GM12878 (cell line): ENCODE results near the gene HSD11B1. TPM values are rescaled to one million over a fixed set of nuclear protein-coding genes. Genes with fewer than 3 reads are reported as not detected.

Experiments used
- BHLHE40 ChIP-seq, 2 experiments: fragments of 450-650 bp in 1 of 2; IDR thresholded peaks; 2 replicates each; pipeline ENCODE4 v1.6.1; 2011 to 2017; ENCODE audit warnings: low read depth in 2 of 2, borderline replicate concordance in 1 of 2, improper control_type of control experiment in 1 of 2, low read length in 1 of 2, mild to moderate bottlenecking in 1 of 2
- CHD4 ChIP-seq: fragments of 200-600 bp; sonication (generic); IDR thresholded peaks from 2 replicates; pipeline ENCODE4 v1.6.1; 2016; ENCODE audit warnings: mild to moderate bottlenecking
- CREM ChIP-seq: IDR thresholded peaks from 2 replicates; pipeline ENCODE4 v1.6.1; 2014; ENCODE audit warnings: antibody characterized with exemption, low read depth
- EED ChIP-seq: sonication (generic); IDR thresholded peaks from 2 replicates; pipeline ENCODE4 v1.6.1; 2016; ENCODE audit warnings: antibody characterized with exemption, low read depth
- EZH2 ChIP-seq: IDR thresholded peaks from 2 replicates; pipeline ENCODE4 v1.6.1; 2012; ENCODE audit warnings: low read depth, mild to moderate bottlenecking, control low read depth, inconsistent platforms, low read length, borderline replicate concordance; ENCODE audit not compliant: control insufficient read depth
- FOXM1 ChIP-seq: IDR thresholded peaks from 2 replicates; pipeline ENCODE4 v1.6.1; 2012; ENCODE audit warnings: low read depth, mild to moderate bottlenecking, inconsistent platforms, low read length, moderate library complexity
- JUND ChIP-seq: IDR thresholded peaks from 2 replicates; pipeline ENCODE4 v1.6.1; 2012; ENCODE audit warnings: low read depth, mild to moderate bottlenecking, low read length, improper control_type of control experiment, moderate library complexity
- LARP7 ChIP-seq: fragments of 450-650 bp; IDR thresholded peaks from 2 replicates; pipeline ENCODE4 v1.6.1; 2017; ENCODE audit warnings: mild to moderate bottlenecking
- MEF2B ChIP-seq: fragments of 450-650 bp; IDR thresholded peaks from 2 replicates; pipeline ENCODE4 v1.6.1; 2018; ENCODE audit warnings: mild to moderate bottlenecking, moderate library complexity; ENCODE audit not compliant: partially characterized antibody, poor library complexity, severe bottlenecking
- MXI1 ChIP-seq: fragments of 150-350 bp; IDR thresholded peaks from 2 replicates; pipeline ENCODE4 v1.6.1; 2011; ENCODE audit warnings: low read depth, mild to moderate bottlenecking, inconsistent platforms, low read length, improper control_type of control experiment
- NFIC ChIP-seq: IDR thresholded peaks from 2 replicates; pipeline ENCODE4 v1.6.1; 2012; ENCODE audit warnings: low read depth, mild to moderate bottlenecking, inconsistent platforms, low read length, moderate library complexity
- NRF1 ChIP-seq: conservative IDR thresholded peaks from 2 replicates; pipeline ENCODE4 v1.6.1; 2011; ENCODE audit warnings: mild to moderate bottlenecking, low read depth, low read length, improper control_type of control experiment
- POLR2AphosphoS5 ChIP-seq: IDR thresholded peaks from 2 replicates; pipeline ENCODE4 v1.6.1; 2011; ENCODE audit warnings: mild to moderate bottlenecking, low read length, inconsistent platforms
- RCOR1 ChIP-seq: conservative IDR thresholded peaks from 2 replicates; pipeline ENCODE4 v1.6.1; 2012; ENCODE audit warnings: low read depth, low read length, improper control_type of control experiment
- SIN3A ChIP-seq: IDR thresholded peaks from 2 replicates; pipeline ENCODE4 v1.6.1; 2012; ENCODE audit warnings: low read depth, low read length, improper control_type of control experiment
- SIX5 ChIP-seq: IDR thresholded peaks from 2 replicates; pipeline ENCODE4 v1.6.1; 2011; ENCODE audit warnings: mild to moderate bottlenecking, low read depth, low read length, moderate library complexity; ENCODE audit not compliant: severe bottlenecking
- SMARCA5 ChIP-seq: fragments of 450-650 bp; IDR thresholded peaks from 2 replicates; pipeline ENCODE4 v1.6.1; 2017; ENCODE audit warnings: mild to moderate bottlenecking
- STAT3 ChIP-seq: IDR thresholded peaks from 2 replicates; pipeline ENCODE4 v1.6.1; 2011; ENCODE audit warnings: low read depth, low read length, improper control_type of control experiment
- SUZ12 ChIP-seq: fragments of 200-600 bp; sonication (generic); IDR thresholded peaks from one replicate; pipeline ENCODE4 v1.6.1; 2018; ENCODE audit warnings: antibody characterized with exemption, mild to moderate bottlenecking; ENCODE audit not compliant: unreplicated experiment
- TCF3 ChIP-seq: IDR thresholded peaks from 2 replicates; pipeline ENCODE4 v1.6.1; 2012; ENCODE audit warnings: low read depth, mild to moderate bottlenecking, low read length, borderline replicate concordance; ENCODE audit not compliant: insufficient read depth
- ZBED1 ChIP-seq: IDR thresholded peaks from 2 replicates; pipeline ENCODE4 v1.6.1; 2016; ENCODE audit warnings: borderline replicate concordance
- ZNF207 ChIP-seq: fragments of 450-650 bp; IDR thresholded peaks from 2 replicates; pipeline ENCODE4 v1.6.1; 2014; ENCODE audit warnings: antibody characterized with exemption, mild to moderate bottlenecking, borderline replicate concordance
- ZNF274 ChIP-seq: IDR thresholded peaks from one replicate; pipeline ENCODE4 v1.8.0; 2011; ENCODE audit not compliant: insufficient read length, insufficient read depth
- polyA plus RNA-seq, 11 experiments: library from polyadenylated mRNA; depleted of rRNA in 4 of 11; unstranded in 6 of 11; stranded (reverse) in 5 of 11; fragments of >200 nt; fragmentation: Nextera tagmentation in 4 of 11; fragmentation: Illumina TruSeq in 1 of 11; extraction: Ambion mirVana in 4 of 11; extraction: Trizol in 1 of 11; gene quantifications; 1 replicate in 1 of 11; 2 replicates in 10 of 11; pipeline versions ENCODE4 v1.2.1 to v1.2.3, GENCODE V29; 2011 to 2016; ENCODE audit warnings: inconsistent platforms in 2 of 11, missing spikeins in 2 of 11, low read depth in 1 of 11
- total RNA-seq, 4 experiments: library from RNA; depleted of rRNA in 3 of 4; stranded (reverse); fragments of >200 nt in 3 of 4; fragmentation: Illumina TruSeq in 1 of 4; extraction: Trizol in 1 of 4; gene quantifications; 2 replicates each; pipeline versions ENCODE4 v1.2.1 to v1.2.3, GENCODE V29; 2013 to 2021
- TF ChIP-seq, protein P1 (sequence below): fragments of 450-650 bp; IDR thresholded peaks from 2 replicates; pipeline ENCODE4 v1.6.1; 2016; ENCODE audit warnings: mild to moderate bottlenecking
- TF ChIP-seq, protein P2 (sequence below): fragments of 450-650 bp; IDR thresholded peaks from 2 replicates; pipeline ENCODE4 v1.6.1; 2017; ENCODE audit warnings: mild to moderate bottlenecking, low read depth, inconsistent platforms; ENCODE audit not compliant: poor library complexity, severe bottlenecking
- TF ChIP-seq, protein P3 (sequence below): fragments of 450-650 bp; IDR thresholded peaks from 2 replicates; pipeline ENCODE4 v1.6.1; 2018; ENCODE audit warnings: mild to moderate bottlenecking, low read depth, moderate library complexity; ENCODE audit not compliant: partially characterized antibody

HSD11B1 gene
- total and polyA plus RNA-seq, 10 of the 15 experiments (the other 5 are each of a cell fraction or from before 2014, with no cell fraction given), result 0.04 to 0.27 (median 0.15) TPM; not detected in 7

DNA sequence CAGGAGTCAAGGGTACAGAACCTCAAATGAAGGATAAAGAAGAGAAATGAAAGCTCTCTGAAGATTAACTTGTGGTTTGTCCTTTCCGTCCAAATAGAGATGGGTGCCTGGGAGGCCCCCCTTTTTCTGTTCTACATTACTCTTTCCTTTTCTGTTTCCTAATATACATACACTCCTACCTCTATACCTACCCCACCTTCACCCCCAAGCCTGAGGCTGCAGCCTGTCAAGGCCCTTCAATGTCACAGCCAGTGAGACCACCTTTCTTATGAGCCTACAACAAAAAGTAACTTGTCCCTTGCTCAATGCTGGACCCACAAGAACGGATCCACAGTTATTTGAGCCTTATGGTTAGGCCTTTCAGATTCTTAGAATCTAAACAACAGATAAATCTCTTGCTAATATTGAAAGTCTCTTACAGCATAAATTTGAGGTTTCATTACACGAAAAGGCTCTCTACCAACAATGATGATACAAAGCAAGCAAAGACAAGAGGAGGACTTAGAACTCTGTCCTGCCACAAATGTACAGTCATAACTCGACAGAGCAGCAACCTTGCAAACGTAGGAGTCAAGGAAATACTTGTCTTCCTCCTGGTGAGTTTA lies 47.1 kb downstream of the HSD11B1 start (continued):
- TF ChIP-seq EZH2 (no peak), CREM (peak; percentile 93), TCF3 (0 out of 2 replicates have a peak, but pooled peaks have one; percentile 16), BHLHE40 (IDR thresholded peaks at IDR 0.05; ENCODE audit: borderline replicate concordance in 1 of 2, low read depth in 2 of 2, low read length in 1 of 2) (peak in 1 of 2 experiments; percentile 40; a peak in 2 of 4 replicates), MXI1 (0 out of 2 replicates have a peak, but pooled peaks have one; percentile 59), ZNF274 (no peak), JUND (peak; percentile 86), STAT3 (0 out of 2 replicates have a peak, but pooled peaks have one; percentile 32), SIX5 (peak; percentile 7), EED (peak; percentile 87), SUZ12 (no peak), LARP7 (no peak), FOXM1 (peak; percentile 91), MEF2B (peak; percentile 59), NRF1 (no peak), CHD4 (no peak), SMARCA5 (peak; percentile 22), RCOR1 (0 out of 2 replicates have a peak, but pooled peaks have one; percentile 61), SIN3A (peak; percentile 61; the same call in 1 of the 2 replicates), ZBED1 (peak; percentile 24; the same call in 1 of the 2 replicates), POLR2AphosphoS5 (no peak), ZNF207 (no peak), NFIC (peak; percentile 98)
- TF ChIP-seq, protein P1, sequence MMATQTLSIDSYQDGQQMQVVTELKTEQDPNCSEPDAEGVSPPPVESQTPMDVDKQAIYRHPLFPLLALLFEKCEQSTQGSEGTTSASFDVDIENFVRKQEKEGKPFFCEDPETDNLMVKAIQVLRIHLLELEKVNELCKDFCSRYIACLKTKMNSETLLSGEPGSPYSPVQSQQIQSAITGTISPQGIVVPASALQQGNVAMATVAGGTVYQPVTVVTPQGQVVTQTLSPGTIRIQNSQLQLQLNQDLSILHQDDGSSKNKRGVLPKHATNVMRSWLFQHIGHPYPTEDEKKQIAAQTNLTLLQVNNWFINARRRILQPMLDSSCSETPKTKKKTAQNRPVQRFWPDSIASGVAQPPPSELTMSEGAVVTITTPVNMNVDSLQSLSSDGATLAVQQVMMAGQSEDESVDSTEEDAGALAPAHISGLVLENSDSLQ, result no peak
- TF ChIP-seq, protein P2, sequence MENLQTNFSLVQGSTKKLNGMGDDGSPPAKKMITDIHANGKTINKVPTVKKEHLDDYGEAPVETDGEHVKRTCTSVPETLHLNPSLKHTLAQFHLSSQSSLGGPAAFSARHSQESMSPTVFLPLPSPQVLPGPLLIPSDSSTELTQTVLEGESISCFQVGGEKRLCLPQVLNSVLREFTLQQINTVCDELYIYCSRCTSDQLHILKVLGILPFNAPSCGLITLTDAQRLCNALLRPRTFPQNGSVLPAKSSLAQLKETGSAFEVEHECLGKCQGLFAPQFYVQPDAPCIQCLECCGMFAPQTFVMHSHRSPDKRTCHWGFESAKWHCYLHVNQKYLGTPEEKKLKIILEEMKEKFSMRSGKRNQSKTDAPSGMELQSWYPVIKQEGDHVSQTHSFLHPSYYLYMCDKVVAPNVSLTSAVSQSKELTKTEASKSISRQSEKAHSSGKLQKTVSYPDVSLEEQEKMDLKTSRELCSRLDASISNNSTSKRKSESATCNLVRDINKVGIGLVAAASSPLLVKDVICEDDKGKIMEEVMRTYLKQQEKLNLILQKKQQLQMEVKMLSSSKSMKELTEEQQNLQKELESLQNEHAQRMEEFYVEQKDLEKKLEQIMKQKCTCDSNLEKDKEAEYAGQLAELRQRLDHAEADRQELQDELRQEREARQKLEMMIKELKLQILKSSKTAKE, result peak; percentile 77
- TF ChIP-seq, protein P3, sequence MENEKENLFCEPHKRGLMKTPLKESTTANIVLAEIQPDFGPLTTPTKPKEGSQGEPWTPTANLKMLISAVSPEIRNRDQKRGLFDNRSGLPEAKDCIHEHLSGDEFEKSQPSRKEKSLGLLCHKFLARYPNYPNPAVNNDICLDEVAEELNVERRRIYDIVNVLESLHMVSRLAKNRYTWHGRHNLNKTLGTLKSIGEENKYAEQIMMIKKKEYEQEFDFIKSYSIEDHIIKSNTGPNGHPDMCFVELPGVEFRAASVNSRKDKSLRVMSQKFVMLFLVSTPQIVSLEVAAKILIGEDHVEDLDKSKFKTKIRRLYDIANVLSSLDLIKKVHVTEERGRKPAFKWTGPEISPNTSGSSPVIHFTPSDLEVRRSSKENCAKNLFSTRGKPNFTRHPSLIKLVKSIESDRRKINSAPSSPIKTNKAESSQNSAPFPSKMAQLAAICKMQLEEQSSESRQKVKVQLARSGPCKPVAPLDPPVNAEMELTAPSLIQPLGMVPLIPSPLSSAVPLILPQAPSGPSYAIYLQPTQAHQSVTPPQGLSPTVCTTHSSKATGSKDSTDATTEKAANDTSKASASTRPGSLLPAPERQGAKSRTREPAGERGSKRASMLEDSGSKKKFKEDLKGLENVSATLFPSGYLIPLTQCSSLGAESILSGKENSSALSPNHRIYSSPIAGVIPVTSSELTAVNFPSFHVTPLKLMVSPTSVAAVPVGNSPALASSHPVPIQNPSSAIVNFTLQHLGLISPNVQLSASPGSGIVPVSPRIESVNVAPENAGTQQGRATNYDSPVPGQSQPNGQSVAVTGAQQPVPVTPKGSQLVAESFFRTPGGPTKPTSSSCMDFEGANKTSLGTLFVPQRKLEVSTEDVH, result no peak
